Embryonic facial prominence (tissue), 1 donor: ENCODE results near the gene ABCB10.
"Not testable (repeated sequence)": the region's sequence is repeated elsewhere in the genome, so short reads cannot be mapped to it uniquely, and the experiment has no call there.

ENCODE experiments used
- DNase-seq: peaks from one replicate; pipeline ENCODE4 v3.0.0-alpha.2; 2016; ENCODE audit errors: extremely low spot score

The ABCB10 gene

GRCh38 chr1:229572286-229572685, 13.8 kb upstream of the ABCB10 start:
- DNase-seq: no peak

- no peak for DNase-seq
Observed at GRCh38 chr1:229570891-229571516, 12.5 kb upstream of the ABCB10 start.

- DNase-seq: no peak
Observed at GRCh38 chr1:229570305-229570704, 11.8 kb upstream of the ABCB10 start.

- no peak for DNase-seq
Observed at GRCh38 chr1:229567109-229567868, 8.8 kb upstream of the ABCB10 start.

- DNase-seq: no peak
Observed at GRCh38 chr1:229563701-229564100, 5.2 kb upstream of the ABCB10 start.

- DNase-seq: no peak
Observed at GRCh38 chr1:229563241-229563640, 4.7 kb upstream of the ABCB10 start.

GRCh38 chr1:229562686-229563085, 4.2 kb upstream of the ABCB10 start:
- DNase-seq: no peak

- no peak for DNase-seq
Observed at GRCh38 chr1:229561141-229561540, 2.6 kb upstream of the ABCB10 start.

- not testable (repeated sequence) for DNase-seq
Observed at GRCh38 chr1:229560124-229560523, 1.6 kb upstream of the ABCB10 start.

GRCh38 chr1:229559336-229559801, 862 bp upstream of the ABCB10 start:
- not testable (repeated sequence) for DNase-seq

GRCh38 chr1:229557913-229558414, 543 bp downstream of the ABCB10 start:
- no peak for DNase-seq

GRCh38 chr1:229557200-229557850, 1.2 kb downstream of the ABCB10 start:
- DNase-seq: no peak

- DNase-seq: no peak
Observed at GRCh38 chr1:229554886-229555621, 3.5 kb downstream of the ABCB10 start.

- no peak for DNase-seq
Observed at GRCh38 chr1:229553621-229554130, 4.8 kb downstream of the ABCB10 start.

GRCh38 chr1:229552732-229553131, 5.8 kb downstream of the ABCB10 start:
- DNase-seq: no peak

GRCh38 chr1:229550812-229551567, 7.5 kb downstream of the ABCB10 start:
- no peak for DNase-seq

GRCh38 chr1:229547542-229547941, 11.0 kb downstream of the ABCB10 start:
- DNase-seq: no peak

GRCh38 chr1:229544587-229544986, 13.9 kb downstream of the ABCB10 start:
- no peak for DNase-seq

GRCh38 chr1:229539863-229540506, 18.5 kb downstream of the ABCB10 start:
- DNase-seq: no peak

- DNase-seq: no peak
Observed at GRCh38 chr1:229538945-229539344, 19.6 kb downstream of the ABCB10 start.
